Ovary (tissue), 9 donors: Measurements from ENCODE around the gene MED19. TPM values are rescaled to one million over a fixed set of nuclear protein-coding genes. Genes with fewer than 3 reads are reported as not detected.

Experiments used
- DNase-seq, 5 donors: peaks; one replicate each; pipeline ENCODE4 v3.0.0-alpha.2; 2019 to 2020
- H3K27ac ChIP-seq, 2 donors: fragments of 200-600 bp; one replicate each; pipeline versions ENCODE4 v1.5.1 to v1.8.0; 2019 to 2022
- H3K27me3 ChIP-seq: fragments of 200-600 bp; one replicate; pipeline ENCODE4 v1.8.0; 2022
- H3K36me3 ChIP-seq: fragments of 200-600 bp; sonication (generic); one replicate; pipeline ENCODE4 v1.5.1; 2019
- H3K4me1 ChIP-seq: one replicate; pipeline ENCODE4 v1.8.1; 2013; ENCODE audit warnings: mild to moderate bottlenecking, moderate library complexity; ENCODE audit not compliant: insufficient read depth
- H3K4me3 ChIP-seq: fragments of 200-600 bp; sonication (generic); one replicate; pipeline ENCODE4 v1.5.1; 2017
- H3K9me3 ChIP-seq, 2 donors: fragments of 200-600 bp in 1 of 2; sonication (generic) in 1 of 2; one replicate each; pipeline versions ENCODE4 v1.5.1 to v1.8.1; 2013 to 2019; ENCODE audit warnings: mild to moderate bottlenecking in 1 of 2, moderate library complexity in 1 of 2
- EP300 ChIP-seq: sonication (generic); formaldehyde crosslinking; IDR thresholded peaks from one replicate; pipeline ENCODE4 v1.6.1; 2017; ENCODE audit warnings: antibody characterized with exemption
- POLR2A ChIP-seq: fragments of 450-650 bp; IDR thresholded peaks from one replicate; pipeline ENCODE4 v1.6.1; 2017; ENCODE audit warnings: antibody characterized with exemption, mild to moderate bottlenecking, moderate library complexity
- WGBS, 3 donors: extraction: QIAGEN DNeasy Blood & Tissue Kit in 1 of 3; methylation state at CpG; one replicate each; pipeline versions ENCODE4 v1.1.5 to v1.1.7; 2013 to 2017; 5-methylcytosine and 5-hydroxymethylcytosine counted together
- intact Hi-C, 4 donors: fragments of 100-400 bp; cut with DNase I; formaldehyde crosslinking; loops; one replicate each; pipeline versions ENCODE4 v1.11.0 to v1.15.1; 2022 to 2023
- polyA plus RNA-seq, 2 donors: library from polyadenylated mRNA; stranded (reverse); fragments of 200-250 nt in 1 of 2; fragments of 350-450 nt in 1 of 2; fragmentation: Illumina TruSeq in 1 of 2; extraction: RNeasy Lipid Tissue Mini Kit (QIAGEN cat#74804) in 1 of 2; gene quantifications; one replicate each; pipeline ENCODE4 v1.2.3, GENCODE V29; 2013 to 2014
- total RNA-seq, 7 donors: library from RNA; depleted of rRNA in 2 of 7; stranded (reverse); fragments of >200 nt in 2 of 7; fragmentation: NEBNext Ultra II Directional in 3 of 7; extraction: Animal tissue kit (Norgen Biotek cat#: 25700) in 3 of 7; gene quantifications; one replicate each; pipeline versions ENCODE4 v1.1.0 to v1.2.4, GENCODE V29; 2016 to 2023
- TF ChIP-seq, protein P1 (sequence below), 3 donors: fragments of 450-650 bp in 2 of 3; fragments of 200-600 bp in 1 of 3; IDR thresholded peaks; one replicate each; pipeline versions ENCODE4 v1.5.1 to v1.8.0; 2016 to 2022; ENCODE audit warnings: antibody characterized with exemption in 3 of 3, mild to moderate bottlenecking in 1 of 3
- donor health status: DM: no; HTN: no; CAD: no; lungs with moderate emphysema.
- donor health status: DM: no; HTN: no; CAD: no.
- donor health status: Bipolar disorder and iron deficiency.
- donor health status: DM: yes; HTN: yes; CAD: no.
- donor health status: DM: no; HTN: no; CAD: no.
- donor health status: DM: yes; HTN: yes; CAD: no.

The MED19 gene
- total and polyA plus RNA-seq, 9 donors = 9.8 to 19.8 (median 13.8) TPM

DNA sequence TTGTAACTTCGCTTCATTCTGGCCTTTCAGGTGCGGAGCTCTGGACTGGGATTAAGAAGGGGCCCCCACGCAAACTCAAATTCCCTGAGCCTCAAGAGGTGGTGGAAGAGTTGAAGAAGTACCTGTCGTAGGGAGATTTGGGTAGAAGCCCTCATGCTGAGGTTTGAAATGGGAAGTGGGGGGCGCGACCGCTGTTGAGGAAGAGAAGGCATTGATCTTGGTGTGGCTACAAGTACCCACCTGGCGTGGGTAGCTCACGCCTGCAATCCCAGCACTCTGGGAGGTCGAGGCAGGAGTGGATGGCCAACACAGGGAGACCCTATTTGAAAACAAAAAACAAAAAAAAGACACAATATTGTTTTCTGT is 30.1 kb upstream of the MED19 start:
- Histone ChIP-seq H3K4me3 (peak overlapping the region; percentile 81), H3K9me3 (no peaks in the 10 kb centered on the region), H3K36me3 (no peaks in the 10 kb centered on the region), H3K27me3 (no peaks in the 10 kb centered on the region), H3K27ac (peak overlapping the region; percentile 23 to 83), H3K4me1 (no peaks in the 10 kb centered on the region)
- TF ChIP-seq, protein P1, sequence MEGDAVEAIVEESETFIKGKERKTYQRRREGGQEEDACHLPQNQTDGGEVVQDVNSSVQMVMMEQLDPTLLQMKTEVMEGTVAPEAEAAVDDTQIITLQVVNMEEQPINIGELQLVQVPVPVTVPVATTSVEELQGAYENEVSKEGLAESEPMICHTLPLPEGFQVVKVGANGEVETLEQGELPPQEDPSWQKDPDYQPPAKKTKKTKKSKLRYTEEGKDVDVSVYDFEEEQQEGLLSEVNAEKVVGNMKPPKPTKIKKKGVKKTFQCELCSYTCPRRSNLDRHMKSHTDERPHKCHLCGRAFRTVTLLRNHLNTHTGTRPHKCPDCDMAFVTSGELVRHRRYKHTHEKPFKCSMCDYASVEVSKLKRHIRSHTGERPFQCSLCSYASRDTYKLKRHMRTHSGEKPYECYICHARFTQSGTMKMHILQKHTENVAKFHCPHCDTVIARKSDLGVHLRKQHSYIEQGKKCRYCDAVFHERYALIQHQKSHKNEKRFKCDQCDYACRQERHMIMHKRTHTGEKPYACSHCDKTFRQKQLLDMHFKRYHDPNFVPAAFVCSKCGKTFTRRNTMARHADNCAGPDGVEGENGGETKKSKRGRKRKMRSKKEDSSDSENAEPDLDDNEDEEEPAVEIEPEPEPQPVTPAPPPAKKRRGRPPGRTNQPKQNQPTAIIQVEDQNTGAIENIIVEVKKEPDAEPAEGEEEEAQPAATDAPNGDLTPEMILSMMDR (IDR thresholded peaks at IDR 0.05) = no peak
- TF ChIP-seq EP300 (no peak), POLR2A (no peak)
- intact Hi-C loops = loop anchor here in 1 of 4 donors (10.0 kb wide), 1 partner anchor 53 kb away; no protein-coding TSS in a partner anchor
- WGBS, 3 donors = 3 to 6% (median 4%) methylated on average over 10 of the region's 10 CpGs
- no peak for DNase-seq

DNA sequence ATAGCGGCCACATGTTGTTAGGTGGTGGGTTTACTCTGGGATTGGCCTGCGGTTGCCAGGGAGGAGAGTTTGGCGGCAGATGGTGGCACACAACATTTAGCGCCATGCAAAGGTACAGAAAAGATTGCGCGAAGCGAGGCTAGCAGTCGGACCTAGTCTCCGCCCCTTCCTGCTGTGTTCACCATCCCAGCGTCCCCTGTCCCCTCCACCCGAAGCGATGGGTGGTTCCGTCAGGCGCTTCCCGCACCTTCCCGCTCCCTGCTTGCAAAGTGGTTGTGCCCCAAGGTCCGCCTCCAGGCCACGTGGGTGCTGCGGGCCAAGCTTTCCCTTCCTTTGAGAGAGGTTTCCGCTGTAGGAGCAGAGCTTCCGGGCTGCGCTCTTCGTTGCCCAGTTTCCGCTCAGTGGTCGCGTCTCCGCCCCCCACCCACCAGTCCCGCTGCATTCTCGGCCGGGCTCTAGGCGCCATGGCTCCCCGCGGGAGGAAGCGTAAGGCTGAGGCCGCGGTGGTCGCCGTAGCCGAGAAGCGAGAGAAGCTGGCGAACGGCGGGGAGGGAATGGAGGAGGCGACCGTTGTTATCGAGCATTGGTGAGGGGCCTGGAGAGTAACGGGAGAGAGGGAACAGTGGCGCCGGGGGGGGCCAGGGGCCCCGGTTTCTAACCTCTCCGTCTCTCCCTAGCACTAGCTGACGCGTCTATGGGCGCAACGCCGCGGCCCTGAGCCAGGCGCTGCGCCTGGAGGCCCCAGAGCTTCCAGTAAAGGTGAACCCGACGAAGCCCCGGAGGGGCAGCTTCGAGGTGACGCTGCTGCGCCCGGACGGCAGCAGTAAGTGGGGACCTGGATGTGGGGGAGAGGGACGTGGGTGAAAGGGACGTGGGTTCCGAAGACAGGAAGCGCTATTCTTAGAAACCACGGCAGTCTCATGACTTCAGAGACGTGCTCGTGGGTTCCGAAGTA is 29.4 kb upstream of the MED19 start, which contains the start of gene SELENOH:
Gene SELENOH, plus strand, starts transcription at position 360 of the 955 bp plus-strand sequence. Its CDS starts 105 bp downstream, at position 465.
- TF ChIP-seq POLR2A (peak; percentile 72), EP300 (no peak)
- TF ChIP-seq, protein P1 (IDR thresholded peaks at IDR 0.05) = no peak
- intact Hi-C loops = loop anchor here in 1 of 4 donors (10.0 kb wide), 1 partner anchor 53 kb away; no protein-coding TSS in a partner anchor
- no peaks in the 10 kb centered on the region for H3K36me3 ChIP-seq
- H3K9me3 ChIP-seq = no peaks in the 10 kb centered on the region
- peak; percentile 93 to 96 (median 94) for DNase-seq
- no peaks in the 10 kb centered on the region for H3K4me1 ChIP-seq
- no peaks in the 10 kb centered on the region for H3K27me3 ChIP-seq
- peak within 1 kb of the TSS; percentile 81 for H3K4me3 ChIP-seq
- WGBS, 3 donors = 0 to 1% (median 1%) methylated on average over 72 to 75 of the region's 75 CpGs
- H3K27ac ChIP-seq = peak within 1 kb of the TSS; percentile 23 to 83

DNA sequence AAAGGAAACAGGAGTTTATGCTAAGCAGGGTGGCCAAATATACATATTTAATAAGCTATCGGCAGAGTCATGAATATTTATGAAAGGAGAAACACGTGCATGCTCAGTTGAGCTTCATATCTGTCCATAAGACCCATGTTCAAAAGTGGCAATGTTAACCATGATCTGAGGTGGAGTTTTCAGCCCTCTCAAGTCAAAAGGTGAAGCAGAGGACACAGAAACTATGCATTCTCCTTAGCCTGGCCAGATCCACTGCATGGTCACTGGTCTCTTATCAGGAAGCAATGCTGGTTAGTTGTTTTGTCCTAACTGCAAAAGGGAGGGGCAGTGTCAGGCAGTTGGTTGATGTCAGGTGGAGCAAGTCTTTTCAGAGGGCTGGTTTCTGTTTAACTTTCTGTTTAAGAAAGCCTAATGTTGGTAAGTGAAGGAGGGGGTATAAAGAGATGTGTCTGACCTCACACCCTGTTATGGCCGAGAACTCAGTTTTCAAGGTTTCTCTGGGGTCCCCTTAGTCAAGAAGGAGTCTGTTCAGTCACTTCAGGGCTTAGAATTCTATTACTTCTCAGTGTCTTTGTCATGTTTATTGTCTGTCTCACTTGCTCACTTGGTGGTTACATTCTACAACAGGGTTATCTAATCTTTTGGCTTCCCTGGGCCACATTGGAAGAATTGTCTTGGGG is 23.7 kb upstream of the MED19 start:
- 69 to 76% (median 73%) methylated on average over 3 of the region's 3 CpGs for WGBS, 3 donors
- DNase-seq = no peak
- Histone ChIP-seq H3K4me3 (no peak overlapping the region), H3K36me3 (no peaks in the 10 kb centered on the region), H3K9me3 (no peaks in the 10 kb centered on the region), H3K27ac (no peak overlapping the region), H3K4me1 (no peaks in the 10 kb centered on the region), H3K27me3 (no peaks in the 10 kb centered on the region)
- no peak for TF ChIP-seq POLR2A
- TF ChIP-seq, protein P1 (IDR thresholded peaks at IDR 0.05) = no peak
- no peak for TF ChIP-seq EP300
- intact Hi-C loops = no loop called here

DNA sequence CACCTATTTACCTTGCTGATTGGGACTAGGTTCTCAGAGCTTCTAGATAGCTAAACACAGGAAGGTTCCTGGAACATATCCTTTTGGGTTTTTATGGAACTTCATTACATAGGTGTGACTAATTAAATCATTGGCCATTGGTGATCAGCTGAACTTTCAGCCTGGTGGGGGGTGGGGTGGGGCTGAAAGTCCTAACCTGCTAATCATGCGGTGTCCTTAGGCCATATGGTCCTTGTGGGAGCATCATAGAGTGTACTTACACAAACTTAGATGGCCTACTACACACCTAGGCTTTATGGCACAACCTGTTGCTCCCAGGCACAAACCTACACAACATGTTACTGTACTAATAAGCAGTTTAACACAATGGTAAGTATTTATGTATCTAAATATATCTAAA is 20.6 kb upstream of the MED19 start:
- DNase-seq = no peak
- intact Hi-C loops = no loop called here
- 75 to 97% (median 96%) methylated on average over 1 of the region's 1 CpG for WGBS, 3 donors
- Histone ChIP-seq H3K36me3 (no peaks in the 10 kb centered on the region), H3K27me3 (no peaks in the 10 kb centered on the region), H3K27ac (no peak overlapping the region), H3K4me3 (no peak overlapping the region), H3K4me1 (no peaks in the 10 kb centered on the region), H3K9me3 (no peaks in the 10 kb centered on the region)
- TF ChIP-seq EP300 (no peak), POLR2A (no peak)
- TF ChIP-seq, protein P1 (IDR thresholded peaks at IDR 0.05) = no peak
